ENCODE measurements around the gene GFOD1.

Gene GFOD1, protein sequence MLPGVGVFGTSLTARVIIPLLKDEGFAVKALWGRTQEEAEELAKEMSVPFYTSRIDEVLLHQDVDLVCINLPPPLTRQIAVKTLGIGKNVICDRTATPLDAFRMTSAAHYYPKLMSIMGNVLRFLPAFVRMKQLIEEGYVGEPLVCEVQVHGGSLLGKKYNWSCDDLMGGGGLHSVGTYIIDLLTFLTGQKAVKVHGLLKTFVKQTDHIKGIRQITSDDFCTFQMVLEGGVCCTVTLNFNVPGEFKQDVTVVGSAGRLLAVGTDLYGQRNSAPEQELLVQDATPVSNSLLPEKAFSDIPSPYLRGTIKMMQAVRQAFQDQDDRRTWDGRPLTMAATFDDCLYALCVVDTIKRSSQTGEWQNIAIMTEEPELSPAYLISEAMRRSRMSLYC

DNA sequence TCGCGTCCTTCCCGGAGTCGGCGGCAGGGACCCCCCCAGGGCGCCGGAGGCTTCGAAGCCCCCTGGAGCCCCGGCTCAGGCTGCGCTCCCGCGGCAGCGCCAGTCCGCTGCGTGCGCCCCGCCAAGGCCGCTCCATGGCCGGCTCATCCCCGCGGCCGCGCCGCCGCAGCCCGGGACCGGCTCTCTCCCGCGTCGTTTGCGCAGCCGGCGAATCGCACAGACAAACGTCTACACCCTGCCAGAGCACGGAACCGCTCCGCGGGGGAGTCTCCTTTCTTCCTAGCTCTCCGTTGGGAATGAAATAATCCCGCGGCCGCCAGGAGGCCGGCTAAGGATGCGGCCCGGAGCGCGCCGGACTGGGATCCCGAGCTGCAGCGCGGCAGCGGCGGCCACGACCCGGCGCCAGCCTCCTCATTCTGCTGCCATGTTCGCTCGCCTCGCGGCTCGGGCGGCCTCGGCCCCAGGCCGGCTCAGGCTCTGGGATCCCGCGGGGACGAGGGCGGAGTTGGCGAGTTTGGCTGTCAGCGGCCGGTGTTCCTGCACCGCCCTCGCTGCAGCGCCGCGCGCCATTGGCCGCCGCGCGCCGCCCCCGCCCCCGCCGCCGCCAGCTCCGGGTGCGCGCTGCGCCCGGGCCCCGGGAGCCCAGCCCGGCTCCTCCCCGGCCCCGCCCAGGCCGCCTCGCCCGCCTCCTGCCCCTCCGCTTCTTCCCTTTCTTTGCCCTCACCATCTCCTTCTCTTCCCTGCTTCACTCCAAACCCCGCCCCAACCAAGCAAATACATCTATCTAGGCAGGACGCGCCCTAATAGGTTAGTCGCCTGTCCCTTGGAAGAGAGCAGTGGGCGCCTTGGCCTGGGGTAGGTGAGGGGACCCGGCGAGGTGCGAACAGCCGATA, at the start of gene GFOD1:
TSS of gene GFOD1 (minus strand) at position 479 of the 893 bp plus-strand sequence. CDS start 710 bp downstream, outside the sequence.
- peak; percentile 66 to 74 for DNase-seq

DNA sequence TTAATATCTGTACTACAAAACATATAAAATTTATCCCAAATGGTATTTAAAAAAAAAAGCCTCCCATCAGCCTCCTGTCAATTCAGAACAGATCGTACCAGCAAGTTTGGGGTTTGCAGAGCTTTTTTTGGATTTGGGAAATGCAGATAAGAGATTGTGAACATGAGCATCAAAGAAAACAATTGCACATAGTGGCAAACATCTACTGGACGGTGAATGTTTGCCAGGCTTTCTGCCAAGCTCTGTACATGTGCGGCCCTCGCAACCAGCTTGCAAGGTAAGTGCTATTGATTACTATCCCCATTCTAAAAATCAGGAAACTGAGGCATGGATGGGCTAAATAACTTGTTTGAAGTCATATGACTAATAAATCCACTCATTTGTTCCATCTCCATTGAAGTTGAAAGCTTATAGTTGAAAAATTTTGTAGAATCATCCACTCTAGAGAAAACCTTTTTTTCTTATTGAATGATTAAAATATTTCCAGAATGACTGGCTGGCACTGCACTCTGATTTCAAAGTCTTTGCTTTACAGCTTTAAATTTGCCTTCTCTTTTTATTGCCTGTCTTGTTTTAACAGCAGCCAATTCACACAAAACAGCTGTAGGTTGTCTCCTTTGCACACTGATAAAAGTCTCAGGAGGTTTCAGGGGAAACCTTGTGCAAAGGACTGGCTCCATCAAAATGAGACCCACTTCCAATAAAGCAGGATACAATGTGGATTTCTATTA, 49.6 kb upstream of the GFOD1 start:
- no peak for DNase-seq

DNA sequence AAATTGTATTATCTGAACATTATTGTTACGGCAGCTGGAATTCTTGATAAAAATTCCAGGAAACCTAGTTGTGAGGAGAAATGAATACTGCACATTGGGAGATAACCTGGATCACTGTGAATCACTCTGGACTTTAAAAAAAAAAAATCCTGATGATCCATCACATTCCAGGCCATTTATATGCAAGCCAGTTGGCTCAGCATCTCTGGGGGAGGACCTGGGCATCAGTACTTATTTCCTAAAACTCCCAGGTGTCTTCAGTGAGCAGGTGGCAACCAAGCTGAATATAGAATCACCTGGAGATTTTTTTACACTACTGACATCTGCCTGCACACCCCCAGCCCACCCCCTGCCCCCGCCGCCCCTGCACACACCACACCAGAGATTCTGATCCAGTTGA, 47.9 kb upstream of the GFOD1 start:
- DNase-seq: no peak

DNA sequence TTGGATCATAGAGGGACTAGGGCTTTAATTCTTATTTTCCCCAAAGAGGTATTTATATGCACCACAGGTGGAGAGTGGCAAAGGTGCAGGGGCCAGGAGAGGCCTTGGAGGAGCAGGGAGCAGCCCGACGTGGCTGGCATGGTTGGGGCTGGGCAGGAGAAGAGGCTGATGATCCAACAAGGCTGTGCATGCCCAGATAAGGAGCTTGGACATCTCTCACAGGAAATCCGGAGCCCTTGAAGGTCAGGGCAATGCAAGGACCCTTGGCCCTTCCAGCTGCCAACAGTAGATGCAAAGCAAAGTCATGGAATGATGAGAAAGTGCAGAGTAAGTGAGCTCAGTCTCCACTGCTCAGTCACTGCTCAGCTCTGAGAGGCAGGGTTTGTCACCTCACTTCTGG, 47.1 kb upstream of the GFOD1 start:
- DNase-seq: no peak

DNA sequence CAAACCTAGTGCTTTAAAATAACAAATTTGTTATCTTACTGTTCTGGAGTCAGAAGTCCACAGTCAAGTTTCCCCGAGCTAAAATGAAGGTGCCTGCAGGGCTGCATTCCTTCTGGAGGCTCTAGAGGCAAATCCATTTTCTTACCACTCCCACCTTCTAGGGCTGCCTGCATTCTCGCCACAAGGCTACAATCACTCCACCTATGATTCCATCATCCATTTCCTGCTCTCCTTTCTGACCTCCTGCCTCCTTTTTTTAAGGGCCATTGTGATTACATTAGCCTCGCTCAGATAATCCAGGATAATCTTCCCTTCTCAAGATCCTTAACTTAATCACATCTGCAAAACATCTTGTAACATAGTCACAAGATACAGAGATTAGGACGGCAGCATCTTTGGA, 44.6 kb upstream of the GFOD1 start:
- DNase-seq: no peak

DNA sequence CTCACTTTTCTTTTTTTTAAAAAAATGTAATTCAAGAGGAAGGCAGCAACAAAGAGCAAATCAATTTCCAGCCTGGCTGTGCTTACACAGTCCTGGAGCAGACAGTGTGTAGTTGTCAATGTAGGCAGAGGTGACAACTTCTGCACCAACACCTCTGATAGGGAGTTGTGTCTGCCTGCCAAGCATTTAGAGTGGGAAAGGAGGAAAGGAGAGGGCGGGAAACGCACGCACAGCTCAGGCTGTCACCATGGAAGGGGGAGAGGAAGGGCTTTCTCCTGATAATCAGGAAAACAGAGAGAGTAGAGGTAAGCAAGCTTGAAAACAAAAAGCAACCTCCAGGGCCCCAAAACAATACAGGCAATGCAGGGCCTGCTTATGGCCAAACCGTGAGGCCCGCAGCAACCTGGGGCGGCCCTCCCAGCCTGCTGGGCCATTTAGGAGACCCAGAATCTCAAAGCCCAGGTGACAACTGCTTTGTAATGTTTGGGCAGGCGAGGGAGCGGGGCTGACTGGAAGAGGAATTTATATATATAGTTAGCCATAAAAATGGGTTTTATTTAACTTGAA, 41.5 kb upstream of the GFOD1 start:
- no peak for DNase-seq

DNA sequence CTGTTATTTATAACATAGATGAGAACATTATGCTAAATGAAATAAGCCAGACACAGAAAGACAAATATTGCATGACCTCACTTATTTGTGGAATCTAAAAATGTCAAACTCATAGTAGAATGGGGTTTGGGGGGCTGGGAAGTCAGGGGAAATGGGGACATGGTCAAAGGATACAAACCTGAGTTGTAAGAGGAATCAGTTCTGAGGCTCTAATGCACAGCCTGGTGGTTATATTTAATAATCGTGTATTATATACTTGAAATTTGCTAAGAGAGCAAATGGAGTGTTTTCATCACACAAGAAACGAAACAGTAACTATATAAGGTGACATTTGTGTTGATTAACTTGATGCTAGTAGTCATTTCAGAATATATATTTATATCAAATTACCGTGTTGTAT, 40.8 kb upstream of the GFOD1 start:
- DNase-seq: no peak

DNA sequence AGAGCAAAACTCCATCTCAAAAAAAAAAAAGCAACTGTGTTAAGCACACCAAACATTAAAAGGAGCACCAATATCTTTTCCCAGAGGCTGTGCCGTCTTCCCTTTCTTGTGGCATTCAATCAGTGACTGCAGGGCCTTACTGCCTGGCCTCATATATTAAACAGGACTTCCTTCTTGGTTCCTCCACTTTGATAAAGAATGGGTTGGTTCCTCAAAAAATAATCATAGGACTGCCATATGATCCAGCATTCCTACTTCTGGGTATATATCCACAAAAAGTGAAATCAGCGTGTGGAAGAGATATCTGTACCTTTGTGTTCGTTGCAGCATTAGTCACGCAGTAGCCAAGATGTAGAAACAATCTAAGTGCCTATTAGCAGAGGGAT, 40.3 kb upstream of the GFOD1 start:
- no peak for DNase-seq

DNA sequence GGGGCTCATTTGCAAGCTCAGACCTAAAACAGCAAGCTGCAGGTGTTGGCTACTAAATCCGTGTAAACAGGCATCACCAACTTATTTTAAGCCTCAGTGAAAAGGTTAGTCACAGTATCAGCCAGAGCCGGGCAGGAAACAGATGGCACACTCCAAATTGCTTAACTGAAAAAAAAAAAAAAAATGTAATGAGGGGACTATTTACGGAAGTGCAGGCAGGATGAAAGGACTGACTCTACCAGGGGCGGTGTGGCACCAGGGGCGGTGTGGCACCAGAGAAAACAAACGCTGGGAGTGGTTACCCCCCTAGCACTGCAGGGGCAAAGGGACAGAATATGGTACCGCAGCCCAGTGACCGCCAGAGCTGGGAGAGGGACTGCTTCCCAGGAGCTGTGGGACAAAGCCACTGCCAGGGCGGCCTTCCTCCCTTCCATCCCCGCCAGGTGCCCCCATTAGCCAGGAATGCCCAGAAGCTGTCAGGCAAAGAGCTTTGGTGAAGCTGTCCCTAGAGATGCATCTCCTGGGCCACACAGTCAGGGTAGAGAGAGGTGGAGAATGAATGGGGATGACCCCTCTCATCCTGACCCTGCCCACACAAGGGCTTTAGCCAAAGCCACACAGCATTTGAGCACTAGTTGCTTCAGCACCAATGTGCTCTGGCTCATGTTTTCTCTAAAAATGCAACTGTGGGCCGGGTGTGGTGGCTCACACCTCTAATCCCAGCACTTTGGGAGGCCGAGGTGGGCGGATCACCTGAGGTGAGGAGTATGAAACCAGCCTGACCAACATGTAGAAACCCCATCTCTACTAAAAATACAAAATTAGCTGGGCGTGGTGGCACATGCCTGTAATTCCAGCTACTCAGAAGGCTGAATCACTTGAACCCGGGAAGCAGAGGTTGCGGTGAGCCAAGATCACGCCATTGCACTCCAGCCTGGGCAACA, 39.6 kb upstream of the GFOD1 start:
- DNase-seq: no peak

DNA sequence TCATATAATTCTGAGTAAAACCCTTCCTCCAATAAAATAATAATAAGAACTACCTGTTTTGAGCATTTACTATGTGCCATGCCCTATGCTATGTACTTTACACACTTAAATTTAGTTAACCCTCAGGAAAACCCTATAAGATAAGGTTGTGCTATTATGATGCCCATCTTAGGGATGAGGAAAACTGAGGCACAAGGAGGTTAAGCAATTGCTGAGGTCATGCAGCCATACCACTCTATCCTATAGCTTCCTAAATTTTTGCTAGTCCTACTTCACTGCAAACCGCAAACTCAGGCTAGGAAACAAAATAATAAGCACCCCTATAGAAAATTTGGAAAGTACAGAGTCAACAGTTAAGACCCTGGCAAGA, 38.9 kb upstream of the GFOD1 start:
- no peak for DNase-seq

DNA sequence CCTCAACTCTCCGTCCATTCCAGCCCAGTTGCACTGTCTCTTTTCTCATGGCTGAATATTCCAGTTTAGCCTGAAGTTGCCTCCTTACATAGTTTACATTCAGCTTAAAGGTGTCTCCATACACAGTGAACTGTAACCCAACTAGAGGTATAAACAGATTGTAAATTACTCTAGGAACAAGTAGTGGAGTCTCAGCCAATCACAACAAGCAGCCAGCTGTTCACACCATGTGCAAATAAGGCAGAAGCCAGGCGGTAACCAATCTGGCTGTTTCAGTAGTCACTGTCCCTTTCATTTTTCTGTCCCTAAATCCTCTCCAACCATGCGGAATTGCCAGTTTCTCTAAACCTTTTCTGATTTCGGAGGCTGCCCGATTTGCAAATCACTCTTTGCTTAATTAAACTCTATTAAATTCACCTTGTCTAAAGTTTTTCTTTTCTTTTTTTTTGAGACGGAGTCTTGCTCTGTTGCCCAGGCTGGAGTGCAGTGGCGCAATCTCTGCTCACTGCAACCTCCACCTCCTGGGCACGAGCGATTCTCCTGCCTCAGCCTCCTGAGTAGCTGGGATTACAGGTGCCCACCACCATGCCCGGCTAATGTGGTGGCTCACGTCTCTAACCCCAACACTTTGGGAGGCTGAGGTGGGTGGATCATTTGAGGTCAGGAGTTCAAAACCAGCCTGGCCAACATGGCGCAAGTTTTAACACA, 37.6 kb upstream of the GFOD1 start:
- no peak for DNase-seq

DNA sequence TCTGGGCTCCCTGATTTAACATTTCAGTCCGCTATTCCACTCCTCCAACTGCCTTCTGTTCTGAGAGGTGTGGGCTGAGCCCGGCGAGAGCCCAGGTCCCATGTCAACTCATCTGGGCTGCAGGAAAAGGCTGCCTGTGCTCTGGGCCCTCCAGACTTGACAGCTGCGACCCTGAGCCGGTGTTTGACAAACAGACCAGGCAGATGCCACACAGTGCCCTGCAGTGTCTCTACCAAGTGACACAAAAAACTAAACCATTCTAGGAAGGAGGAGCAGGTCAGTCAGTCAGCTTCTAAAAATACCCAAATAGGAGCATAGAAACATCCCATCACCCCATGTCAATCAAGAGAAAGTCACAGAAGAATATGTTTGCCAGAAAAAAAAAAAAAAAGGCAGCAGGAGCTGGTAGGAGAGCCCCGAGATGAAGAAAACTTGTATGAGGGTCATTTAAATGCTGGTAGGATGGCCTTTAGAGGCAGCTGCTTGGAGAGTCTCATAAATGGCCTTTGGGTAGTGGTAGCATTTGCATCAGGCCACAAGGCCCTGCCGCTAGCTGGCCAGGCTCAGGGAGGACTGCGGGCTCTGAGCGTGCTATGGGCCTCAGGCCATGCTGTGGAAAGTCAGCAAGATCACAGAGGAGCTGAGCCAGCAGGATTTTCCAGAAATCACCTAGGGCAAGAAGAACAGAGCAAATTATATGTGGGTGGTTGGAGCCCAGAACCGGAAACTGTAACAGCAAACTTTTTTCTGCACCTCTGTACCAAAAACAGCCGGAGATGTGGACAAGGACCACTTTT, 36.6 kb upstream of the GFOD1 start:
- DNase-seq: no peak

DNA sequence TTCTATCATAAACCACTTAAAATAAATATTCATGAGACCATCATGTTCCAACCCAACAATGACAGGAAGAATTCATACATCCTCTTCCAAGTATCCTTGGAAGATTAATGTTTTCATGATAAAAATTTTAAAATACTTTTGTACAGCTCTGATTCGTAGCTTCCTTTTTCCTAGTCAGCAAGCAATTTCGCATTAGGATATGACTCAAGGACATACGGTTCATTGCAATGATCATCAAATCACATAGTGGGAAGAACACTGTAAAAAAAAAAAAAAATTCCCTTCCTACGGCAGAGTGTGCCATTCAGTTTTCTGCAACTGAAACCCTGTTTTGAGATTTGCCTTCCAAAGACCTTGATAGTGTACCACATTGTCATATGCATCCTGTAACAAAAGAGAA, 35.3 kb upstream of the GFOD1 start:
- no peak for DNase-seq

DNA sequence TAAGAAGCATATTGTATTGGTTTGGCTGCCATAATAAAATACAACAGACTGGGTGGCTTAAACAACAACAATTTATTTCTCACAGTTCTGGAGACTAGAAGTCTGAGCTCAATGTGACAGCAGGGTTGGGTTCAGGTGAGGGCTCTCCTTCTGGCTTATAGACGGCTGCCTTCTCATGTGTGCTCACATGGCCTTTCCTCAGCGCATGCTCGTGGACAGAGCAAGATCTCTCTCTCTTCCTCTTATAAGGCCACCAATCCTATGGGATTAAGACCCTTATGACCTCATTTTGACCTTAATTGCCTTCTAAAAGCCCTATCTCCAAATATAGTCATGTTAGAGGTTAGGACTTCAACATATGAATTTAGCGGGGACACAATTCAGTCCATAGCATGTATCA, 32.4 kb upstream of the GFOD1 start:
- DNase-seq: no peak

DNA sequence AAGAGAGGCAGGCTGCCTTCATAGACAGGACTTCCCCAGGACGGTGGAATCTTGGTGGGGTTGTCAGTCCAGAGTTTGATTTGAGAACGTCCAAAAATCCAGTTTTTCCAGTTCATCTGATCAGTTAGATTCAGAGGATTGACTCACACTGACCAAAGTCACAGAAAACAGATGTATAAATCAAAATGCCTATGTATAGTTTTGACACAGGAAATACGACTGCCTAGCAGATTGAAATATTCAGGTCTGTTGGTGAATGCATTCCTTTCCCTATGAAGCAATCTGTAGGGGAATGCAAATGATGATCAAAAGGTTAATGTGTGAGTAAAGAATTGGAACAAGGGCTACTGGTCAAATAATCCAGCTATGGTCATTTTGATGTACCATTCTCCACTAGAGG, 29.7 kb upstream of the GFOD1 start:
- no peak for DNase-seq

DNA sequence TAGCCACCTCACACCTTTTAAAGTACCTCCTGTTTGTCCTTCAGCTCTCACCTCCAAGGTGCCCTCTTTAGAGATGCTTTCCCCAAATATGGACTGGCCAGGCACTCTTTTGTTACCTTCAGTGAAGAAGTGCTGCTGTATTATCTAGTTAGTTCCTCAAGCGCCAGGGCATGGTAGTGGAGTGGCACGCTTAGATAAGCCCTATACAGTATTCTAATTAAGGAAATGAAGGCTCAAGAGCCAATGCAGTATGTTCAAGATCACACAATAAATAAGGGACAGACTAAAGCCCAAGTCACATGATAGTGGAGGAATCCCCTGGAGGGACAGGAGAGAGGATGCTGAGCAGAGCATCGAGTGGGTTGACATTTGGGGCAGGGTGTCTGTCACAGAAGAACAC, 28.5 kb upstream of the GFOD1 start:
- no peak for DNase-seq

DNA sequence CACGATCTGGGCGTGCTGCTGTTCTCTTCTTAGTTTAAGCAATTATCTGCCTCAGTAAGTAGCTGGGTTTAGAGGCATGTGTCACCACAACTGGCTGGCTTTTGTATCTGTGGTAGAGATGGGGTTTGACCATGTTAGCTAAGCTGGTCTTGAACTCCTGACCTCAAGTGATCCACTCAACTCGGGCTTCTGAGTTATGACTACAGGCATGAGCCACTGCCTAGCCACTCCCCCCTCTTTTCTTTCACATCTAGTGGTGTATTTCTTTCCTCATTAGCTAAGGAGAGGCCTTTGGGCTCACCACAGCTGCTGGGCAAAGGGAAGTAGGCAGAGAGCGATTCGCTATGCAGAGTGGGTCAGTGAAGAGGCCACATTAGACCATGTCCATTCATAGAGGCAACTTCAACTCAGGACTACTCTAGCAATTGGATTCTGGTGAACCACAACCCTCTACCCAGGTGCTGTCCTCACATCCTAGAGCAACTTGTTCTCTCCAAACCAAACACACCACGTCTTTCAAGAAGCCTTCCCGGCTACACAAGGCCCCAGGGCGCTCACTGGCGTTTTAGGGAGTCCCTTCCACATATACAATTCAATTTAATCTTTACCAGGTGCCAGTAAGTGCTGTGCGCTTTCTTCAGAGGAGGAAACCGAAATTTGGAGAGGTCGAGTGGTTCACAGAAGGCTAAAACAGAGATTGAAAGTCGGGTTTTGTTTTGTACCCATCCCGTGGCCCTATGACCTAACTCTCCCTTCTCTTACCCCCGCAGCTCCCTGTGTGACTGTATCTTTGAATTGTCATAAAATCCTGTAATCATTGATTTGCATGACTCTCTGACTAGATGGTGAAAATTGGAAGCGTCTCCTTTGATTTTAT, 26.5 kb upstream of the GFOD1 start:
- no peak for DNase-seq

DNA sequence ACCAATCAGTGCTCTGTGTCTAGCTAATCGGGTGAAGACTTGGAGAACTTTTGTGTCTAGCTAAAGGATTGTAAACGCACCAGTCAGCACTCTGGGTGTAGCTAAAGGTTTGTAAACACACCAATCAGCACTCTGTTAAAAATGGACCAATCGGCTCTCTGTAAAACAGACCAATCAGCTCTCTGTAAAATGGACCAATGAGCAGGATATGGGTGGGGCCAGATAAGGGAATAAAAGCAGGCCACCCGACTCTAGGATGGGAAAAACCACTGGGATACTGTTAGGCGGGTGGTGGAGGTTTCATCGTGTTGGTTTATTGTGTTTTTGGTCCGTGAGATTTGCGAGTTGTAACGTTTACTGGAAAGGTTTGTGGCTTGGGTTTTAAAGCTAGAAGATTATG, 25.5 kb upstream of the GFOD1 start:
- no peak for DNase-seq

DNA sequence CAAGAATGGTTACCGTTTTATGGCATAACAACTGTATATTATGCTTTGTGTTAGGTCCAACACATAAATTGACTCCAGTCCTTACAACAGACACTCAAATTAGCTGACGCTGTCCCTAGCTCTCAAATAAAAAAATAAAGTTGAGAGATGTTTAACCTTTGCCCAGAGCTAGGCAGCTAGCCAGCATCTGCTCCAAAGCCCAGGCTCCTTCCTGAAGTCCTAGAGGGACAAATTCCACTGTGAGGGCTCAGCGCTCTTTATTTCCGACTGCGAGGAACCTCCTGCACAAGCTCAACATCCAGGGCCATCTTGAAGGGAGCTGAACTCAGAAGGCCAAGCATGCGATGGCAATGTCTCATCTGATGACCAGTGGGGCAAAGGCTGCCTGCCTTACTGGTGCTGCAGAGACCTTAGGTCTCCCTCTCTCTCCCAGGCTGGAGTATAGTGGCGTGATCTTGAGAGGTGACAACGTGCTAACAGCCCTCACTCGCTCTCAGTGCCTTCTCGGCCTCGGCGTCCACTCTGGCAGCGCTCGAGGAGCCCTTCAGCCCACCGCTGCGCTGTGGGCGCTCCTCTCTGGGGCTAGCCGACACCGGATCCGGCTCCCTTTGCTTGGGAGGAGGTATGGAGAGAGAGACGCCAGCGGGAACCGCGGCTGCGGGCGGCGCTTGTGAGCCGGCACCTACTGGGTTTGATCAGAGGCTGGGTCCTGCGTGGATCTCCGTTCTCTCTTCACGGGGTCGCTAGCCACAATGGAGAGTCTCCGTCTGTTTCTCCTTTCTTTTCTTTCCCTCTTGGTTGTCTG, 24.7 kb upstream of the GFOD1 start:
- no peak for DNase-seq
